Raji (cell line): ENCODE results near the gene DIP2C.

Experiments
- POLR2A ChIP-seq: IDR thresholded peaks from 2 replicates; pipeline ENCODE4 v1.6.1; 2011; ENCODE audit warnings: low read depth, low read length, control low read depth; ENCODE audit not compliant: insufficient read depth

DIP2C gene

DNA sequence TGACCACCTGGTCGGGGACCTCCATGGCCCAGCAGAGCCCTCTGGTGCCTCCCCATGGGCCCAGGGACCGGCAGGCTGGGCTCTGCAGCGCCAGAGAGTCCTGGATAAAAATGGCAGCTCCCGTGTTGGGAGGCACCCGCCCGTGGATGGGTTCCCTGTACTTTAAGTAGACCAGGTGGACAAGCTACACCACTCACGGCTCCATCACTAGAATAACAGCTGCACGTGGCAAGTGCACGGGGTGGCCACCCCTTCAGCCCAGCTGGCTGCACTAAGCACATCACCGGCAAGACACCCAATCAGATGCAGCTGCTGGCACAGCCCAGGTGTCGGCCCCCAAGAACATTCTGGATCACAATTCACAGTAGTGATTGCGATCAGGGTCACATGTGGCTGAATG is 69.8 kb downstream of the DIP2C start:
- TF ChIP-seq POLR2A: no peak

DNA sequence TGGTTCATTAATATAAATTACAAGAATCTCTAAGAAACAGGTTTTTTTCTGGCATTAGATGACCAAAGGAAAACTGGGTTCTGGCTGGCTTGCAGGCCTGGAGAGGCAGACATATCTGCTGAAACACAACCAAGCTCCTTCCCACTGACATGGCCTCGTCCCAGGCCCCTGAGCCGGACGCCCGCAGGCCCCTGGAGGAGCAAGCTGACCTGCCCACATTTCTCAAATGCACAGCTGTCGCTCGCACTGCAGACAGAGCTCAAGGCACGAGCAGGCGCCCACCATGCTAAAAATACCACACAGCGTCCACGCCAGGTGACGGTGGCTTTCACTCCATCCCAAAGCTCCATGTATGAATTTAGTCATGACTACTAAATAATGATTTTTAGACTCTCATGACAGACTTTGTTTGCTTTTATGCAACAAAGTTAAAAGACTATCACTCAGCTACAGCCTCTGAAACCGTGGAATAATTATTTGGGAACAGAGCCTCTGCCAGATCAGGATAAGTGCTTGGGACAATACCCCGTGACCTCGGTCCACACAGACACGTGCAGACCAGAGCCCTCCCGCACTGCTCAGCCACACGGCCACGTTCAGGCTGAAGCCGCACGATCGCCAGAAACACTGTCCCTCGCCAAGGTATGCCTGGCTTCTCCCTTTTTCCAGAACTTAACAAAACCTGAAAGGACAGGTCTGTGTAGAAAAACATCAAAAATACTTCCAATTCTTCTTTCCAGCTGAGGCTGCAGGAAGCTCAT is 71.1 kb downstream of the DIP2C start:
- TF ChIP-seq POLR2A: no peak

DNA sequence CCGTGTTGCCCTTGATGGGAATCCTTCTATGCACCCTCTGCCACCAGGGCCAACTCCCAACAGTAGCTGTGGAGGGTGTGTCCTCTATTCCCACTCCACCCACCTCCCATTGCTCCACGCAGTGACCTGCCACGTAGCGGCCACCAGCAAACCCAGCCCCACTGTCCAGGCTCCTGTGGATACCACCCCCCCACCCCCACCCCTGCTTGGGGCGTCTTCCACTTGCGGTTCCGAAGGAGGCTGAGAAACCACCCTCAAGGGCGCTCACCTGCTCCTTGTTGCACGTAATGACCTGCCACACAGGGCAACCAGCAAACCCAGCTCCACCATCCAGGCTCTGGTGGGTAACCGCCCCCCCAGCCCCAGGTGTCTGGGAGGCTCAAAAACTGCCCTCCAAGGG is 72.0 kb downstream of the DIP2C start:
- no peak for TF ChIP-seq POLR2A

DNA sequence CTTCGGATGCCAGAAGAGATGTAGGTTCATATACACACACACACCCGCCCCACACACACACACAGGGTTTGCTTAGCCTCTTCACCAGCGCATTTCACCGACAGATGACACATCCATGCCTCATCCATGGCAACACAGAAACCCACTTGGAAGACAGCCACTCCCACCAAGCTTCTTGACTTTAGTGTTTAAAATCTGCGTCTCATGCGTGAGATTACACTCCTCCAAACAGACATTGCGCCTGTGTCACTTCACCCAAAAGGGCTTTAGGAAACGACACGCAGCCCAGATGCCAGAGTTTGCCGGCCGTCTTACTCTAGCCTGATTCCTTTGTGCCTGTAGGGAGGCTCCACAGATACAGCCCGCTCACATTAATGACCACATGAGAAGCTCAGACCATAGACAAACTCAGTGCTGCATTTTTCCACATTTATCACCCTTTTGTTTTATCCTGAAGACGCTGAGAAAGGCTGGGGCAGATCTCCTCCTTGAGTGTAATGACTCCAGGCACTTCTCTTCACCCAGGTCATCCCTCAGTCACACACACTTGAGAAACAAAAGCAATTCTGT is 73.8 kb downstream of the DIP2C start:
- TF ChIP-seq POLR2A: no peak

GRCh38 chr10:614790-615582 is 74.5 kb downstream of the DIP2C start:
- TF ChIP-seq POLR2A: no peak

DNA sequence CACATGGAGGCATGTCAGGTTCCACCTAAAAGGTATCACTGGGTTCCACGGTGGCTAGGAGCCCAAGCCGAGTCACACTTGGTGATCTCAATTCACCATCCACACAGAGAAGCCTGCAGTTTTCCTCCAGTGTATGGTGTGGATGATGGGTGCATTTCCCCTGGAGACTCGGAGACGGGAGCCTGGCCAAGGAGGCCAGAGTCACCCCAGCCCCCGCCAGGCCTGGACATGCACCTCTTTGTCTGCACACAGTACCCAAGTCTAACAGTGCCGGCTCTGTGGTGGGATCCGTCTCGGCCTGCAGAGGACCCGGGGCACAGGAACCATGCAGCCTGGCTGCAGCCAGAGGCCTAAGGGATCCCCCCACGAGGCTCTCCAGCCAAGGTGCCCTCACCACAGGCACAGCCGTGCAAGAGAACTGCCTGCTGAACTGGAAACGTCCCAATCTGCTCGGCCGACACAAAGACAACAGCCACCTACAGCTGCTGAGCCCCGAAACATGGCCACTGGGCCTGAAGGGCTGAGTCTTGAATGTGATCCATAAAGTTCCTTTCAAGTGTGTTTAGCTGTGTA is 75.2 kb downstream of the DIP2C start:
- no peak for TF ChIP-seq POLR2A

GRCh38 chr10:613271-614138 is 76.0 kb downstream of the DIP2C start:
- TF ChIP-seq POLR2A: no peak

DNA sequence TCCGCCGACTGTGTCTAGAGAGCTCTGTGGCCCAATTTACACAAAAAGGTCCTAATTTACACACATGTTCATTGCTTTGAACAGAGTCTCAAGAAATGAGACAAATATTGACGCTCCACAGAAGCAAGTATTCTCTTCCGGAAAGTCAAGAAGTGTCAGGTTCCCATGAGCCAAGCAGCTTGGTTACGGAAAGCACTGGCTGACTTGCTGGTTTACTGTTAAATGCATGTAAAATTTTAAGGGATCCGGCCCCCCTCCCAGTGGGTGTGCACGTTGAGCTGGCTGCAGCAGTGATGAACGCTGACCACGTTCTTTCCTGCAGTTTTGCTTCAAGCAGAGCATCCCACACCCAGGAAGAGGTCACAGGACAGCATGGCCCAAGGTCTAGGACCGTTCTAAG is 76.8 kb downstream of the DIP2C start:
- TF ChIP-seq POLR2A: no peak

- no peak for TF ChIP-seq POLR2A
Measured at GRCh38 chr10:609868-610545, 79.5 kb downstream of the DIP2C start.

- TF ChIP-seq POLR2A: no peak
Measured at GRCh38 chr10:609262-609658, 80.2 kb downstream of the DIP2C start.

DNA sequence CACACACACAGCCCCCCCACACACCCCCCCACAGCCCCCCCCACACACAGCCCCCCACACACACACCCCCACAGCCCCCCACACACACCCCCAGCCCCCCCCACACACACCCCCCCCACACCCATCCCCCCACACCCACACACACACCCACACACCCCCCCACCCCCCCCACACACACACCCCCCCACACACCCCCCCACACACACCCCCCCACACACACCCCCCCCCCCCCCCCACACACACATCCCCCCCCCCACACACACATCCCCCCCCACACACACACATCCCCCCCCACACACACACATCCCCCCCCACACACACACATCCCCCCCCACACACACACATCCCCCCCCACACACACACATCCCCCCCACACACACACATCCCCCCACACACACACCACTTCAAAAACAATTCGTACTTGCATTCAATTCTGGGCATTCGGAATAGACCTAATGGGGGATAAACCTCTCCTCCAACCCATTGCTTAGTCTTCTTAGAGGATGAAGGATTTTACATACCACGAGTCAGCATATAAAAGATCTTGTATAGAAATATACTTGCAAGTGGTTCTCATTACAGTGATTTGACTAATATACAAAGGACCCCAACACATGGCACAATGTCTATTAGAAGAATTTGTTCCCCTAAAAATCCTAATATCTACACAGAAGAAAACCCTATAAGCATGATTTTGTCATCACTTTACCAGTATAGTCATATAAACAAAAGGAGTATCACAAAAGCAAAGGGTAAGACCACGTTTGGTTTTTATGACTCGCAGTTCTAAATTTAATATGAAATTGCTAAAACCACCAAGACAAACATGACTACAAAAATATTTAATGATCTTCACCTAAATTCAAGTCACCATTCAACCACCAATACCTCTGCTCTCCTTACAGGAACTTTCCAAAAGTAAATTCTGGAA is 80.9 kb downstream of the DIP2C start:
- no peak for TF ChIP-seq POLR2A

- no peak for TF ChIP-seq POLR2A
Measured at GRCh38 chr10:607545-608185, 81.8 kb downstream of the DIP2C start.
